ENCODE results near the gene RNASE13. TPM values are rescaled to one million over a fixed set of nuclear protein-coding genes. Genes with fewer than 3 reads are reported as not detected.

The RNASE13 gene
- total RNA-seq, 4 donors from 2014 or later, result not detected

DNA sequence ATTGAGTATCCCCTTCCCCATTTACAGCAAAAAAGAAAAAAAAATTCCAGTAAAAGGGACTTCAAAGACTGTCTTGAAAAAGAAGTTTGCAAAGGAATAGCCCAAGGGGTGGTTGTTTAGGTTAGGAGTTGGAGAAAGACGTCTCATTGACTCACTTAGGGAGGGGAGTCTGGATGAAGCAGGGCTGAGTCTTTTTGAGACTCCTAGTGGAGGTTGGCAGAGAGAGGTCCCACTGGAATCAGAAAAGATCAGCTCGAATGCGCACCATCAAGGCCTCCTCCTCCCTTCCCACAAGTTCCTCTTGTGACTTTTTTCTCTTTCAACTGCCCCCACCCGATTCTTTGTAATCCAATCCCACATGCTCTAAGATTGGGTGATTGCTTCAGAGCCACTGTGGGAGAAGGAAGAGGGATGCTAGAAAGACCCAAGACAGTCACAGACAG is 37.4 kb upstream of the RNASE13 start:
- peak overlapping the region in 2 of 4 donors; percentile 65 to 90 for H3K4me3 ChIP-seq
- in situ Hi-C loops (cut with MboI; ENCODE audit: low pct_ligation_motif_present in 1 of 4, low pct_unique_long_range_greater_than_20kb in 1 of 4, low sequenced_read_pairs in 3 of 4), result no loop called here
- TF ChIP-seq, protein P1, sequence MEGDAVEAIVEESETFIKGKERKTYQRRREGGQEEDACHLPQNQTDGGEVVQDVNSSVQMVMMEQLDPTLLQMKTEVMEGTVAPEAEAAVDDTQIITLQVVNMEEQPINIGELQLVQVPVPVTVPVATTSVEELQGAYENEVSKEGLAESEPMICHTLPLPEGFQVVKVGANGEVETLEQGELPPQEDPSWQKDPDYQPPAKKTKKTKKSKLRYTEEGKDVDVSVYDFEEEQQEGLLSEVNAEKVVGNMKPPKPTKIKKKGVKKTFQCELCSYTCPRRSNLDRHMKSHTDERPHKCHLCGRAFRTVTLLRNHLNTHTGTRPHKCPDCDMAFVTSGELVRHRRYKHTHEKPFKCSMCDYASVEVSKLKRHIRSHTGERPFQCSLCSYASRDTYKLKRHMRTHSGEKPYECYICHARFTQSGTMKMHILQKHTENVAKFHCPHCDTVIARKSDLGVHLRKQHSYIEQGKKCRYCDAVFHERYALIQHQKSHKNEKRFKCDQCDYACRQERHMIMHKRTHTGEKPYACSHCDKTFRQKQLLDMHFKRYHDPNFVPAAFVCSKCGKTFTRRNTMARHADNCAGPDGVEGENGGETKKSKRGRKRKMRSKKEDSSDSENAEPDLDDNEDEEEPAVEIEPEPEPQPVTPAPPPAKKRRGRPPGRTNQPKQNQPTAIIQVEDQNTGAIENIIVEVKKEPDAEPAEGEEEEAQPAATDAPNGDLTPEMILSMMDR (IDR thresholded peaks at IDR 0.05), result no peak
- TF ChIP-seq EP300 (IDR thresholded peaks at IDR 0.05; ENCODE audit: low read depth), result no peak
- no peak for TF ChIP-seq POLR2AphosphoS5 (IDR thresholded peaks at IDR 0.05)
- TF ChIP-seq POLR2A (IDR thresholded peaks at IDR 0.05), result no peak

GRCh38 chr14:21071225-21072030 is 36.8 kb upstream of the RNASE13 start:
- TF ChIP-seq POLR2AphosphoS5 (IDR thresholded peaks at IDR 0.05) (peak; percentile 47 to 64 (median 58)), EP300 (IDR thresholded peaks at IDR 0.05; ENCODE audit: low read depth) (no peak), POLR2A (IDR thresholded peaks at IDR 0.05) (peak; percentile 39)
- TF ChIP-seq, protein P1 (IDR thresholded peaks at IDR 0.05), result peak in 1 of 5 experiments; percentile 3
- 1% methylated on average over 32 of the region's 37 CpGs; no CpG with 5 or more reads in 1 of the 2 donors for WGBS, 2 donors (ENCODE audit: low coverage in 1 of 2)
- Histone ChIP-seq H3K36me3 (peaks cover 0 to 4% (median 2%) of the 10 kb centered on the region in 4 donors), H3K27ac (peak overlapping the region; percentile 92 to 96 (median 92)), H3K9me3 (no peaks in the 10 kb centered on the region), H3K27me3 (no peaks in the 10 kb centered on the region), H3K4me3 (peak overlapping the region; percentile 50 to 90 (median 70)), H3K4me1 (peaks cover 20 to 44% (median 28%) of the 10 kb centered on the region in 4 donors)
- intact Hi-C loops (cut with DNase I; ENCODE audit: low total_unique reads) (no loop called here), in situ Hi-C loops (cut with MboI; ENCODE audit: low pct_ligation_motif_present in 1 of 4, low pct_unique_long_range_greater_than_20kb in 1 of 4, low sequenced_read_pairs in 3 of 4) (no loop called here)
- DNase-seq, result peak; percentile 85

More for the DNA sequence above, 37.4 kb upstream of the RNASE13 start:
- no peaks in the 10 kb centered on the region for H3K9me3 ChIP-seq
- H3K27me3 ChIP-seq, result no peaks in the 10 kb centered on the region
- intact Hi-C loops (cut with DNase I; ENCODE audit: low total_unique reads), result no loop called here
- 29 to 39% methylated on average over 4 of the region's 4 CpGs for WGBS, 2 donors (ENCODE audit: low coverage in 1 of 2)
- DNase-seq, result no peak
- peaks cover 0 to 9% (median 4%) of the 10 kb centered on the region in 4 donors for H3K36me3 ChIP-seq
- peak overlapping the region; percentile 92 to 96 (median 92) for H3K27ac ChIP-seq
- H3K4me1 ChIP-seq, result peaks cover 20 to 44% (median 28%) of the 10 kb centered on the region in 4 donors

GRCh38 chr14:21070610-21071224 is 36.1 kb upstream of the RNASE13 start:
- Histone ChIP-seq H3K4me3 (peak overlapping the region; percentile 50 to 90 (median 70)), H3K9me3 (no peaks in the 10 kb centered on the region), H3K4me1 (peaks cover 20 to 44% (median 28%) of the 10 kb centered on the region in 4 donors), H3K36me3 (no peaks in the 10 kb centered on the region), H3K27ac (peak overlapping the region; percentile 92 to 96 (median 92)), H3K27me3 (no peaks in the 10 kb centered on the region)
- WGBS, 2 donors (ENCODE audit: low coverage in 1 of 2), result 0 to 1% methylated on average over 3 to 22 of the region's 23 CpGs
- intact Hi-C loops (cut with DNase I; ENCODE audit: low total_unique reads) (no loop called here), in situ Hi-C loops (cut with MboI; ENCODE audit: low pct_ligation_motif_present in 1 of 4, low pct_unique_long_range_greater_than_20kb in 1 of 4, low sequenced_read_pairs in 3 of 4) (no loop called here)
- no peak for TF ChIP-seq POLR2AphosphoS5 (IDR thresholded peaks at IDR 0.05)
- TF ChIP-seq, protein P1 (IDR thresholded peaks at IDR 0.05), result peak in 1 of 5 experiments; percentile 31
- DNase-seq, result peak; percentile 74

GRCh38 chr14:21070083-21070609 is 35.5 kb upstream of the RNASE13 start, which contains the start of gene ARHGEF40:
ARHGEF40 (plus strand) TSS chr14:21070304; CDS start chr14:21070397, 93 bp downstream.
- peak; percentile 69 for DNase-seq
- no peaks in the 10 kb centered on the region for H3K9me3 ChIP-seq
- peak within 1 kb of the TSS; percentile 50 to 90 (median 70) for H3K4me3 ChIP-seq
- intact Hi-C loops (cut with DNase I; ENCODE audit: low total_unique reads), result no loop called here
- TF ChIP-seq POLR2AphosphoS5 (IDR thresholded peaks at IDR 0.05), result peak in 2 of 3 donors; percentile 10 to 17
- TF ChIP-seq, protein P1 (IDR thresholded peaks at IDR 0.05), result no peak
- peak; percentile 47 for TF ChIP-seq POLR2A (IDR thresholded peaks at IDR 0.05)
- in situ Hi-C loops (cut with MboI; ENCODE audit: low pct_ligation_motif_present in 1 of 4, low pct_unique_long_range_greater_than_20kb in 1 of 4, low sequenced_read_pairs in 3 of 4), result no loop called here
- WGBS, 2 donors (ENCODE audit: low coverage in 1 of 2), result 0 to 1% methylated on average over 1 to 26 of the region's 63 CpGs
- no peaks in the 10 kb centered on the region for H3K36me3 ChIP-seq
- peaks cover 20 to 44% (median 28%) of the 10 kb centered on the region in 4 donors for H3K4me1 ChIP-seq
- peak within 1 kb of the TSS; percentile 92 to 96 (median 92) for H3K27ac ChIP-seq
- H3K27me3 ChIP-seq, result no peaks in the 10 kb centered on the region
